Fibroblast of skin of abdomen (primary cell): Measurements from ENCODE around the gene TTC28.
A peak's percentile ranks its signal among the peaks of the same experiment; 100 is the strongest.
"Not testable (repeated sequence)": the region's sequence is repeated elsewhere in the genome, so short reads cannot be mapped to it uniquely, and the experiment has no call there.

Experiments used
- DNase-seq: peaks from one replicate; pipeline ENCODE4 v3.0.0-alpha.2; 2013

The TTC28 gene

GRCh38 chr22:28600546-28601143 lies 79.0 kb downstream of the TTC28 start:
- peak; percentile 51 for DNase-seq

GRCh38 chr22:28599693-28600092 lies 79.9 kb downstream of the TTC28 start:
- no peak for DNase-seq

GRCh38 chr22:28597665-28598064 lies 82.0 kb downstream of the TTC28 start:
- no peak for DNase-seq

DNA sequence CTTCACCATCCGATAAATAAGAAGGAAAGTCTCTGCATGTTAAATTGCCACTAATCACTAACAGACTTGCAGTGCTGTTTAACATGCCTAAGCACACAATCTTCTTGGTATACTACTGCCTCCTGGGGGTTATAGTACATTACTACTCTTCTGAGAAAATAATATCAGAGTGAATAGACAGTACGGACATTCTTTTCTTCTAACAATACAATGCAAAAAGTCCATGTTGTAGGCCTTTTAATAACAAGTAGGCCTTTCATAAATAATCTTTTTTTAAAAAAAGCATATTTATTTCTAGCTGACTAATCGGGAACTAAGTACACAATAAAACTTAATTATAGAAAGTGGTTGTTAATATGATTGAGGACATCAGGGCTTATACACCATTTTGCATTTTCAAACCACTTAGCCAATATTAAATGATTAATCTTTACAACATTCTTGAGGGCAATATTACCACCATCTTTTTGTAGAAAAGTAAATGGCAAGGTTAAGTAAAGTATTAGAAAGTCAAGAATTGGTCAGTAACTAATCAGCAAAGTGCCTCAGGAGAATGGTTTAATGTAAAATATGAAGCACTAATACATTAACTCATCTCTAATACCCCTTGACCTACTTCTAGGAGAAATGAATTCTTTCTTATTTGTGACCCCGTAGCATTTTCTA lies 84.7 kb downstream of the TTC28 start:
- DNase-seq, result peak; percentile 77

GRCh38 chr22:28594076-28594796 lies 85.4 kb downstream of the TTC28 start:
- no peak for DNase-seq

- no peak for DNase-seq
These were observed 86.3 kb downstream of the TTC28 start for GRCh38 chr22:28593299-28593698.

DNA sequence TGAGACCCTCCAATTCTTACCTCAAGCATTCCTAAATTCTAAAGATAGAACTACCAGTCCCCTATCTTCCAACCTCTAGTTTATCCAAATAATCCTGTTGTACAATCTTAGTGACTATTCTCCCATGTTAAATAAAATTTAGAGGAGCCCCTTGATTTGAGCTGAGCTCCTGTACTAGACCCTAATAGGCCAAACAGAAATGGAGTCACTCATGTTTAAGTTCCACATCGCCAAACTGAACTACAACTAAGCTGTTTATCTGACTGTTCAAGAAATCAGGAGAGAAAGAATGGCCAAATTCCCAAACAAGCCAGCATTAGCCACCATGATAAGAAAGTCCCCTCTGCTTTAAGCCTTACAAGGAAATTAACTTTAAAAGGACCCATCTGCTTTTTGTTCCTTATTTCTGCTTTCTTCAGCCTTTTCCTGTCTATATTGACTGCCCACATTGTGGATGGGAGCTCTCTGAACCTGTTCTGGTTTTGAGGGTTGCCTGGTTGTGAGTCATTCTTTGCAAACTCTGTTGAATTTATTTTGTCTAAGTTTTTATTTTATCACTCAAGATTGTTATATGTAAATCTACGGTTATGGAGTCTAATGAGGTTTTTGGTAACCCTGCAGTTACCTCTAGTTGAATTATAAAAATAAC lies 90.4 kb downstream of the TTC28 start:
- DNase-seq, result no peak

DNA sequence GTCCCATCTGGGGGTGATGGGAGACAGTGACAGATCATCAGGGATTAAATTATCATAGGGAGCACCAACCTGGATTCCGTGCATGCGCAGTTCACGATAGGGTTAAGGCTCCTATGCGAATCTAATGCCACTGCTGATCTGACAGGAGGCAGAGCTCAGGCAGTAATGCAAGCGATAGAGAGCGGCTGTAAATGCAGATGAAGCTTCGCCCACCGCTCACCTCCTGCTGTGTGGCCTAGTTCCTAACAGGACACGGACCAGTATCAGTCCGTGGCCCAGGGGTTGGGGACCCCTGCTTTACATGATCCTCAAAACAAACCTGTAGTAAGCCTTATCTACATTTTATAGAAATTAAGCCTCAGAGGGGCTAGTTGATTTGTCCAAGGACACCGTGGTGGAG lies 94.3 kb downstream of the TTC28 start:
- no peak for DNase-seq

GRCh38 chr22:28582806-28583205 lies 96.8 kb downstream of the TTC28 start:
- DNase-seq, result peak; percentile 93

- DNase-seq, result no peak
These were observed 98.6 kb downstream of the TTC28 start for GRCh38 chr22:28581016-28581415.

DNA sequence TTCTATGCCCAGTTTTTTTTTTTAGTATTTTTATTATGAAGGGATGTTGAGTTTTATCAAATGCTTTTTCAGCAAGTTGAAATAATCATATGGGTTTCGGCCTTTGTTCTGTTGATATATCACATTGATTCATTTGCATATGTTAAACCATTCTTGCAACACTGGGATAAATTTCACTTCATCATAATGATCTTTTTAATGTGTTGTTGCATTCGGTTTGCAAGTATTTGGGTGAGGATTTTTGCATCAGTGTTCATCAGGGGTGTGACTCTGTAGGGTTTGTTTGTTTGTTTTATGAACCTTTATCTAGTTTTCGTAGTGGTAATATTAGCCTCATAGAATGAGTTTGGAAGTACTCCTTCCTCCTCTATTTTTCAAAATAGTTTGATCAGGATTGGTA lies 103.5 kb downstream of the TTC28 start:
- no peak for DNase-seq

DNA sequence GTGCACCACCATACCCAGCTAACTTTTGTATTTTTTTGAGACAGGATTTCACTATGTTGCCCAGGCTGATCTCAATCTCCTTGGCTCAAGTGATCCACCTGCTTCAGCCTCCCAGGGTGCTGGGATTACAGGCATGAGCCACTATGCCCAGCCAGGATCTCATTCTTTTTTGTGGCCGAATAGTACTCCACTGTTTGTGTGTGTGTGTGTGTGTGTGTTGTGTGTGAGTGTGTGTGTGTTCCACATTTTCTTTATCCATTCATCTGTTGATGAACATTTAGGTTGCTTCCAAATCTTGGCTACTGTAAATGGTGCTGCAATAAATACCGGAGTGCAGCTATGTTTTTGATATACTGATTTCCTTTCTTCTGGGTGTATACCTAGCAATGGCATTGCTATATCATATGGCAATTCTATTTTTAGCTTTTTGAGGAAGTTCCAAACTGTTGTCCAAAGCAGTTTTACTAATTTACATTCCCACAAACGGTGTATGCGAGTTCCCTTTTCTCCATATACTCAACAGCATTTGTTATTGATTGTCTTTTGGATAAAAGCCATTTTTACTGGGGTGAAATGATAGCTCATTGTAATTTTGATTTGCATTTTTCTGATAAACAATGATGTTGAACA lies 105.4 kb downstream of the TTC28 start:
- no peak for DNase-seq

- no peak for DNase-seq
These were observed 108.8 kb downstream of the TTC28 start for GRCh38 chr22:28570696-28571373.

GRCh38 chr22:28568974-28569373 lies 110.7 kb downstream of the TTC28 start:
- DNase-seq, result not testable (repeated sequence)

GRCh38 chr22:28568099-28568498 lies 111.5 kb downstream of the TTC28 start:
- no peak for DNase-seq

- not testable (repeated sequence) for DNase-seq
These were observed 112.6 kb downstream of the TTC28 start for GRCh38 chr22:28566920-28567499.

DNA sequence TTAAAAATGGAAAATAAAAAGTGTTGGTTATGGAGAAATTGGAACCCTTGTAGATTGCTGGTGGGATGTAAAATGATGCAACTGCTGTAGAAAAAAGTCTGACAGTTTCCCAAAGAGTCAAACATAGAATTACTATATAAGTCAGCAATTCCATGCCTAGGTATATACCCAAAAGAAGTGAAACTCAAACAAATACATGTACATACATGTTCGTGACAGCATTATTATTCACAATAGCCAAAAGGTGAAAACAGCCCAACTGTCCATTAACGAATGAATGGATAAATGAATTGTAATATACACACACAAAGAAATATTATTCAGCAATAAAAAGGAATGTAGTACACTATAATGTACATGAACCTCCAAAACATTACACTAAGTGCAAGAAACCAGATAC lies 116.0 kb downstream of the TTC28 start:
- DNase-seq, result no peak

DNA sequence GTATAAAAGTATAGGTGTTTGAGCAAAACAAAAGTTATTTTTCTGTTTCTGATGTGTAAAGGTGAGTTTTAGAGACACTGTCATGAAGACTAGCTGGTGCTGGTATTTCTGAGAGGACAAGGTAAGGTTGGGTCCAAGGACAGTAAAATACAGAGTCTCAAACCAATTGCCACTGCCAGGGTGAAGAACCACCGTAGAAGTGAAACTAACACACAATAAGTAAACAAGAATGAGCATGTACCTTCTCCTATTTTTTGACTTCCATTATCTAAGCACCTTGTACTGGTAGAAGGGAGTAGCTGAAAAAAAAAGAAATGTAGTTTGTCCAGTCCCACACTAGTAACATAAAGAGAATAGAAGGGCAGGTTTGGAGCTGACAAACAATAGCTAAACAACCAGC lies 117.3 kb downstream of the TTC28 start:
- no peak for DNase-seq

DNA sequence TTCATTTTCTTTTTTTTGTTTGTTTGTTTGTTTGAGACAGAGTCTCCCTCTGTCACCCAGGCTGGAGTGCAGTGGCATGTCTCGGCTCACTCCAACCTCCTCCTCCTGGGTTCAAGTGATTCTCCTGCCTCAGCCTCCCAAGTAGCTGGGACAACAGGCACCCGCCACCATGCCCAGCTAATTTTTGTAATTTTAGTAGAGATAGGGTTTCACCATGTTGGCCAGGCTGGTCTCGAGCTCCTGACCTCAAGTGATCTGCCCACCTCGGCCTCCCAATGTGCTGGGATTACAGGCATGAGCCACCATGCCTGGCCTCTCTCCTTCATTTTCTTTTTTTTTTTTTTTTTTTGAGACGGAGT lies 118.9 kb downstream of the TTC28 start:
- DNase-seq, result not testable (repeated sequence)

DNA sequence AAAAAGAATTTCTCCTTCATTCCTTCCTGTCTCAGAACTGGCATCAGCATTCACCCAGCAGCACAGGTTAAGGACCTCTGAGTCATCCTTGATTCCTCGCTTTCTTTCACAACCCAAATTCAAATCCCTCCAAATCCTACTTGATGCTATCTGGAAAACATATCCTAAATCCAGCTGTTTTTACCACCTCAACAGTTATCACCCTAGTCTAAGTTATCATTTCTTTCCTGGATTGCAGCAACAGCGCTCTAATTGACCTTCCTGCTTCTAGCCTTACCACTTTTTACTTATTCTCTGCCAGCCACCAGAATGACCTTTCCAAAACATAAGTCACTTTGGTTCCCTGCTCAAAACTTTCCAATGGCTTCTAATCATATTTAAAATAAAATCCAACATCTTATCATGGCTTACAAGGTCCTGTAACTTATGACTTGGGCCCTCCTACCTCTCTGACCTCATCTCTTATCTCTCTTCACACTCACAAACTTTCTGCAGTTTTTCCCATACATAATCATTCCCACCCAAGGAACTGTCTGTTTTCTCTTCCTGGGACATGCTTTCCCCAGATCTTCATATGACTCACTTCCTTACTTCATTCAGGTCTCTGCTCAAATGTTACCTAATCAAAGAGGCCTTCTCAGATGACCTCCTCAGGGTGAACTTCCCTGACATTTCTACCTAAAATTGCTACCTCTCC lies 119.4 kb downstream of the TTC28 start:
- DNase-seq, result peak; percentile 66

- no peak for DNase-seq
These were observed 122.5 kb downstream of the TTC28 start for GRCh38 chr22:28557184-28557583.
